HCT116 (cell line): ENCODE data around the gene NOC3L.

Experiments used
- CTCF ChIP-seq, 3 experiments: fragments of 200-600 bp in 1 of 3; sonication (generic) in 1 of 3; IDR thresholded peaks in 2 of 3; conservative IDR thresholded peaks in 1 of 3; 2 replicates each; pipeline ENCODE4 v1.5.1; 2012 to 2017; ENCODE audit warnings: low read depth in 2 of 3, low read length in 2 of 3, antibody characterized with exemption in 1 of 3, borderline replicate concordance in 1 of 3, control low read depth in 1 of 3, mild to moderate bottlenecking in 1 of 3, mixed read lengths in 1 of 3, mixed run types in 1 of 3, moderate library complexity in 1 of 3; ENCODE audit not compliant: insufficient read depth in 1 of 3
- MAX ChIP-seq: IDR thresholded peaks from 2 replicates; pipeline ENCODE4 v1.6.1; 2012
- POLR2A ChIP-seq: IDR thresholded peaks from 2 replicates; pipeline ENCODE4 v1.7.0; 2011; ENCODE audit warnings: borderline replicate concordance; ENCODE audit not compliant: insufficient read depth, insufficient read length; ENCODE audit errors: extremely low read depth
- SIN3A ChIP-seq: IDR thresholded peaks from 2 replicates; pipeline ENCODE4 v1.6.1; 2012; ENCODE audit warnings: low read depth
- TCF7L2 ChIP-seq: IDR thresholded peaks from 2 replicates; pipeline ENCODE4 v1.7.0; 2011; ENCODE audit warnings: borderline replicate concordance, inconsistent platforms; ENCODE audit not compliant: insufficient read depth, insufficient read length; ENCODE audit errors: extremely low read depth

- TF ChIP-seq SIN3A = no peak
- no peak for TF ChIP-seq POLR2A
- TF ChIP-seq CTCF (IDR thresholded peaks at IDR 0.05 in 2 of 3, conservative IDR thresholded peaks at IDR 0.05 in 1 of 3; ENCODE audit: borderline replicate concordance in 1 of 3, insufficient read depth in 1 of 3, low read depth in 2 of 3, low read length in 2 of 3) = no peak
- no peak for TF ChIP-seq TCF7L2
- TF ChIP-seq MAX = no peak
Observed at GRCh38 chr10:94299417-94299816, 63.3 kb downstream of the NOC3L start.
